SK-N-SH (cell line): ENCODE measurements around the gene PDE10A.

Experiments used
- ELF1 ChIP-seq: IDR thresholded peaks from 2 replicates; pipeline ENCODE4 v1.4.0; 2012
- EP300 ChIP-seq, 2 experiments: IDR thresholded peaks; 2 replicates each; pipeline versions ENCODE4 v1.4.0 to v1.6.1; 2012; ENCODE audit warnings: borderline replicate concordance in 1 of 2, low read depth in 1 of 2, low read length in 1 of 2
- EZH2phosphoT487 ChIP-seq: fragments of 200-600 bp; sonication (generic); IDR thresholded peaks from 2 replicates; pipeline ENCODE4 v1.6.1; 2017; ENCODE audit warnings: low read depth, mixed run types, mild to moderate bottlenecking, antibody characterized with exemption, moderate library complexity, borderline replicate concordance
- JUND ChIP-seq: IDR thresholded peaks from 2 replicates; pipeline ENCODE4 v1.4.0; 2012
- MXI1 ChIP-seq: IDR thresholded peaks from 2 replicates; pipeline ENCODE4 v1.6.1; 2012; ENCODE audit warnings: mild to moderate bottlenecking, low read depth, low read length, improper control_type of control experiment
- POLR2AphosphoS5 ChIP-seq: IDR thresholded peaks from 2 replicates; pipeline ENCODE4 v1.6.1; 2012; ENCODE audit warnings: low read depth, low read length
- RFX5 ChIP-seq: IDR thresholded peaks from 2 replicates; pipeline ENCODE4 v1.6.1; 2012; ENCODE audit warnings: mild to moderate bottlenecking, improper control_type of control experiment, low read length
- SMC3 ChIP-seq: IDR thresholded peaks from 2 replicates; pipeline ENCODE4 v1.6.1; 2012; ENCODE audit warnings: low read depth, low read length, improper control_type of control experiment
- USF1 ChIP-seq: IDR thresholded peaks from 2 replicates; pipeline ENCODE4 v1.4.0; 2012; ENCODE audit warnings: low read depth, borderline replicate concordance
- TF ChIP-seq, protein P1 (sequence below): fragments of 200-600 bp; sonication (generic); IDR thresholded peaks from 2 replicates; pipeline ENCODE4 v1.6.1; 2017; ENCODE audit warnings: antibody characterized with exemption, mild to moderate bottlenecking, moderate library complexity
- TF ChIP-seq, protein P2 (sequence below): fragments of 150-350 bp; IDR thresholded peaks from 2 replicates; pipeline ENCODE4 v1.6.1; 2017; ENCODE audit warnings: antibody characterized with exemption, low read length, low read depth, borderline replicate concordance

DNA sequence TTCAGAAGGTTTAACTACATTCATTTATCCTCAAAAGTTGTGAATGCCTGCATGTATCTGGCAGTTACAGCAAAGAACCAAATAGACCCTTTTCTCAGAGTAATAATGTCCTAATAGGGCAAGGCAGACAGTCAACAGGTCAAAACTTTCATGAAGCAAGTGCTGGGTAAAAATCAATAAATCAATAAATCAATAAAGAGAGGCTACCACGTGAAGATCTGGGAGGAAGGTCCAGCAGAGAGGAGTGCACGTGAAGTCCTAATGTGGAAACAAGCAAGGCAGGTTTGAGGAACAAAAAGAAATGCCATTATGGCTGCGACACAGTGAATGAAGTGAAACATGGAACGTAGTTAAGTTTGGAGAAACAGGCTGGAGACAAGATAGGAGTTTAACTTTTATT is 317.3 kb downstream of the PDE10A start:
- TF ChIP-seq USF1, result no peak
- TF ChIP-seq, protein P1, sequence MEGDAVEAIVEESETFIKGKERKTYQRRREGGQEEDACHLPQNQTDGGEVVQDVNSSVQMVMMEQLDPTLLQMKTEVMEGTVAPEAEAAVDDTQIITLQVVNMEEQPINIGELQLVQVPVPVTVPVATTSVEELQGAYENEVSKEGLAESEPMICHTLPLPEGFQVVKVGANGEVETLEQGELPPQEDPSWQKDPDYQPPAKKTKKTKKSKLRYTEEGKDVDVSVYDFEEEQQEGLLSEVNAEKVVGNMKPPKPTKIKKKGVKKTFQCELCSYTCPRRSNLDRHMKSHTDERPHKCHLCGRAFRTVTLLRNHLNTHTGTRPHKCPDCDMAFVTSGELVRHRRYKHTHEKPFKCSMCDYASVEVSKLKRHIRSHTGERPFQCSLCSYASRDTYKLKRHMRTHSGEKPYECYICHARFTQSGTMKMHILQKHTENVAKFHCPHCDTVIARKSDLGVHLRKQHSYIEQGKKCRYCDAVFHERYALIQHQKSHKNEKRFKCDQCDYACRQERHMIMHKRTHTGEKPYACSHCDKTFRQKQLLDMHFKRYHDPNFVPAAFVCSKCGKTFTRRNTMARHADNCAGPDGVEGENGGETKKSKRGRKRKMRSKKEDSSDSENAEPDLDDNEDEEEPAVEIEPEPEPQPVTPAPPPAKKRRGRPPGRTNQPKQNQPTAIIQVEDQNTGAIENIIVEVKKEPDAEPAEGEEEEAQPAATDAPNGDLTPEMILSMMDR, result no peak
- TF ChIP-seq JUND, result no peak
- no peak for TF ChIP-seq MXI1
- TF ChIP-seq EP300 (IDR thresholded peaks at IDR 0.05; ENCODE audit: borderline replicate concordance in 1 of 2, low read depth in 1 of 2, low read length in 1 of 2), result no peak
- no peak for TF ChIP-seq SMC3
- TF ChIP-seq EZH2phosphoT487, result no peak
- TF ChIP-seq, protein P2, sequence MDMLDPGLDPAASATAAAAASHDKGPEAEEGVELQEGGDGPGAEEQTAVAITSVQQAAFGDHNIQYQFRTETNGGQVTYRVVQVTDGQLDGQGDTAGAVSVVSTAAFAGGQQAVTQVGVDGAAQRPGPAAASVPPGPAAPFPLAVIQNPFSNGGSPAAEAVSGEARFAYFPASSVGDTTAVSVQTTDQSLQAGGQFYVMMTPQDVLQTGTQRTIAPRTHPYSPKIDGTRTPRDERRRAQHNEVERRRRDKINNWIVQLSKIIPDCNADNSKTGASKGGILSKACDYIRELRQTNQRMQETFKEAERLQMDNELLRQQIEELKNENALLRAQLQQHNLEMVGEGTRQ, result no peak
- no peak for TF ChIP-seq RFX5
- no peak for TF ChIP-seq ELF1
- no peak for TF ChIP-seq POLR2AphosphoS5
